Spleen (tissue), 7 donors: ENCODE data around the gene ZNF507.

Source experiments
- CTCF ChIP-seq, 11 experiments: fragments of 200-600 bp in 7 of 11; fragments of 450-650 bp in 4 of 11; sonication (generic) in 4 of 11; IDR thresholded peaks in 8 of 11; conservative IDR thresholded peaks in 3 of 11; 1 replicate in 7 of 11; 2 replicates in 4 of 11; pipeline versions ENCODE4 v1.4.0 to v1.8.0; 2016 to 2021; ENCODE audit warnings: antibody characterized with exemption in 11 of 11, inconsistent platforms in 4 of 11, mild to moderate bottlenecking in 1 of 11
- POLR2A ChIP-seq, 3 donors: fragments of 450-650 bp; IDR thresholded peaks; one replicate each; pipeline ENCODE4 v1.5.1; 2017; ENCODE audit warnings: antibody characterized with exemption in 3 of 3, mild to moderate bottlenecking in 1 of 3
- donor health status: DM: no; HTN: no; CAD: no; lungs with moderate emphysema.
- donor health status: DM: no; HTN: no; CAD: no.
- donor health status: DM: no; HTN: no; CAD: no.

GRCh38 chr19:32418155-32418554 is 72.7 kb downstream of the ZNF507 start:
- no peak for TF ChIP-seq POLR2A (IDR thresholded peaks at IDR 0.05)
- TF ChIP-seq CTCF (IDR thresholded peaks at IDR 0.05 in 8 of 11, conservative IDR thresholded peaks at IDR 0.05 in 3 of 11) = no peak
